KMS-11 (cell line): ENCODE measurements around the gene LMF2.

Experiments
- H2AFZ ChIP-seq: fragments of 200-600 bp; sonication (generic); 2 replicates; pipeline ENCODE4 v1.6.1; 2016; ENCODE audit warnings: antibody characterized with exemption, mixed run types, low read depth
- H3K27ac ChIP-seq: fragments of 200-600 bp; sonication (generic); 2 replicates; pipeline ENCODE4 v1.6.1; 2016; ENCODE audit warnings: mild to moderate bottlenecking, mixed run types
- H3K27me3 ChIP-seq: fragments of 200-600 bp; sonication (generic); 2 replicates; pipeline ENCODE4 v1.6.1; 2017; ENCODE audit warnings: mild to moderate bottlenecking, low read depth, mixed run types, moderate library complexity; ENCODE audit not compliant: insufficient read depth
- H3K36me3 ChIP-seq: fragments of 200-600 bp; sonication (generic); 2 replicates; pipeline ENCODE4 v1.6.1; 2017; ENCODE audit warnings: mild to moderate bottlenecking, mixed run types; ENCODE audit not compliant: insufficient read depth
- H3K4me1 ChIP-seq: fragments of 200-600 bp; sonication (generic); 2 replicates; pipeline ENCODE4 v1.6.1; 2016; ENCODE audit warnings: mild to moderate bottlenecking, low read depth, mixed run types; ENCODE audit not compliant: poor library complexity, severe bottlenecking
- H3K4me2 ChIP-seq: fragments of 200-600 bp; sonication (generic); 2 replicates; pipeline ENCODE4 v1.7.0; 2016; ENCODE audit warnings: mild to moderate bottlenecking, mixed run types
- H3K4me3 ChIP-seq: fragments of 200-600 bp; sonication (generic); IDR thresholded peaks from 2 replicates; pipeline ENCODE4 v1.6.1; 2017; ENCODE audit warnings: low read depth, low read length, mixed read lengths; ENCODE audit not compliant: insufficient read depth
- H3K79me2 ChIP-seq: fragments of 200-600 bp; sonication (generic); 2 replicates; pipeline ENCODE4 v1.6.1; 2016; ENCODE audit warnings: low read depth, mixed run types; ENCODE audit not compliant: insufficient read depth
- H3K9ac ChIP-seq: fragments of 200-600 bp; sonication (generic); 2 replicates; pipeline ENCODE4 v1.6.1; 2016; ENCODE audit warnings: mild to moderate bottlenecking, mixed run types
- H4K20me1 ChIP-seq: fragments of 200-600 bp; sonication (generic); 2 replicates; pipeline ENCODE4 v1.6.1; 2016; ENCODE audit warnings: mild to moderate bottlenecking, mixed run types; ENCODE audit not compliant: insufficient read depth
- CTCF ChIP-seq: fragments of 200-600 bp; sonication (generic); conservative IDR thresholded peaks from 2 replicates; pipeline ENCODE4 v1.6.1; 2017; ENCODE audit warnings: low read depth, mild to moderate bottlenecking, antibody characterized with exemption, low read length, moderate library complexity, mixed read lengths

The LMF2 gene

GRCh38 chr22:50467773-50468440, 39.6 kb downstream of the LMF2 start:
- Histone ChIP-seq H3K79me2 (peaks cover 34% of the 10 kb centered on the region), H4K20me1 (no peaks in the 10 kb centered on the region), H3K36me3 (no peaks in the 10 kb centered on the region), H3K27me3 (no peaks in the 10 kb centered on the region), H3K27ac (peak overlapping the region; percentile 95; the same call in 1 of the 2 replicates), H2AFZ (no peak overlapping the region), H3K4me3 (no peak overlapping the region), H3K9ac (no peak overlapping the region), H3K4me2 (peak overlapping the region; percentile 71; the same call in 1 of the 2 replicates), H3K4me1 (peaks cover 46% of the 10 kb centered on the region)
- no peak for TF ChIP-seq CTCF

- Histone ChIP-seq H3K79me2 (peaks cover 28% of the 10 kb centered on the region), H3K36me3 (no peaks in the 10 kb centered on the region), H3K27ac (no peak overlapping the region), H3K9ac (no peak overlapping the region), H4K20me1 (no peaks in the 10 kb centered on the region), H3K4me2 (no peak overlapping the region), H2AFZ (no peak overlapping the region), H3K4me3 (no peak overlapping the region), H3K4me1 (peaks cover 41% of the 10 kb centered on the region), H3K27me3 (no peaks in the 10 kb centered on the region)
- TF ChIP-seq CTCF = no peak
Observed at GRCh38 chr22:50467341-50467740, 40.2 kb downstream of the LMF2 start.

GRCh38 chr22:50465066-50465930, 42.2 kb downstream of the LMF2 start:
- H3K4me3 ChIP-seq = no peak overlapping the region
- no peaks in the 10 kb centered on the region for H3K36me3 ChIP-seq
- no peaks in the 10 kb centered on the region for H4K20me1 ChIP-seq
- peaks cover 20% of the 10 kb centered on the region for H3K4me1 ChIP-seq
- H3K4me2 ChIP-seq = no peak overlapping the region
- no peak for TF ChIP-seq CTCF
- H3K27ac ChIP-seq = no peak overlapping the region
- no peak overlapping the region for H2AFZ ChIP-seq
- no peak overlapping the region for H3K9ac ChIP-seq
- no peaks in the 10 kb centered on the region for H3K27me3 ChIP-seq
- H3K79me2 ChIP-seq = peaks cover 11% of the 10 kb centered on the region; the same call in 1 of the 2 replicates

- Histone ChIP-seq H4K20me1 (no peaks in the 10 kb centered on the region), H3K36me3 (no peaks in the 10 kb centered on the region), H3K79me2 (peaks cover 11% of the 10 kb centered on the region; the same call in 1 of the 2 replicates)
Observed at GRCh38 chr22:50464451-50464850, 43.1 kb downstream of the LMF2 start.

More at GRCh38 chr22:50464451-50464850, 43.1 kb downstream of the LMF2 start:
- no peaks in the 10 kb centered on the region for H3K27me3 ChIP-seq
- no peak for TF ChIP-seq CTCF
- no peak overlapping the region for H3K4me3 ChIP-seq
- no peak overlapping the region for H3K9ac ChIP-seq
- H3K4me2 ChIP-seq = no peak overlapping the region
- H3K27ac ChIP-seq = no peak overlapping the region
- peaks cover 18% of the 10 kb centered on the region for H3K4me1 ChIP-seq
- no peak overlapping the region for H2AFZ ChIP-seq
